ENCODE measurements around the gene PDE4A.

DNA sequence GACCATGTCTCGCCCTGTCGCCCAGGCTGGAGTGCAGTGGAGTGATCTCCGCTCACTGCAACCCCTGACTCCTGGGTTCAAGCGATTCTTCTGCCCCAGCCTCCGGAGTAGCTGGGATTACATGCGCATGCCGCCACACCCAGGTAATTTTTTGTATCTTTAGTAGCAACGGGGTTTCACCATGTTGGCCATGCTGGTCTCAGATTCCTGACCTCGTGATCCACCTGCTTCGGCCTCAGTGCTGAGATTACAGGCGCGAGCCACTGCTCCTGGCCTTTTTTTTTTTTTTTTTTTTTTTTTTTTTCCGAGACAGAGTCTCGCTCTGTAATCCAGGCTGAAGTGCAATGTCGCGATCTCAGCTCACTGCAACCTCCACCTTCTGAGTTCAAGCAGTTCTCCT lies 87.7 kb downstream of the PDE4A start:
- TF ChIP-seq ZNF384 (IDR thresholded peaks at IDR 0.05) (no peak), ELF4 (IDR thresholded peaks at IDR 0.05) (no peak), BHLHE40 (IDR thresholded peaks at IDR 0.05; ENCODE audit: borderline replicate concordance) (no peak), FOXA1 (IDR thresholded peaks at IDR 0.05) (no peak), TARDBP (IDR thresholded peaks at IDR 0.05) (no peak)

Data from HEK293T (cell line).